Stomach (tissue), 9 donors: ENCODE results near the gene SYCN. TPM values are rescaled to one million over a fixed set of nuclear protein-coding genes. Genes with fewer than 3 reads are reported as not detected.

Experiments used
- DNase-seq, 2 donors: peaks; one replicate each; pipeline versions ENCODE4 v3.0.0 to v3.0.0-alpha.2; 2013 to 2019
- H3K27ac ChIP-seq, 5 donors: fragments of 200-600 bp in 4 of 5; sonication (generic) in 4 of 5; one replicate each; pipeline ENCODE4 v1.5.1; 2013 to 2019; ENCODE audit warnings: mild to moderate bottlenecking in 1 of 5, moderate library complexity in 1 of 5
- H3K27me3 ChIP-seq, 3 donors: fragments of 200-600 bp; sonication (generic); one replicate each; pipeline ENCODE4 v1.5.1; 2017 to 2019; ENCODE audit warnings: mixed run types in 1 of 3
- H3K36me3 ChIP-seq, 4 donors: fragments of 200-600 bp; sonication (generic); 1 replicate in 3 of 4; 2 replicates in 1 of 4; pipeline ENCODE4 v1.5.1; 2016 to 2019
- H3K4me1 ChIP-seq, 4 donors: fragments of 200-600 bp; sonication (generic); one replicate each; pipeline ENCODE4 v1.5.1; 2016 to 2019
- H3K4me3 ChIP-seq, 4 donors: fragments of 200-600 bp; sonication (generic) in 3 of 4; one replicate each; pipeline ENCODE4 v1.5.1; 2016 to 2019; ENCODE audit warnings: mild to moderate bottlenecking in 1 of 4
- H3K9me3 ChIP-seq, 4 donors: fragments of 200-600 bp; sonication (generic); one replicate each; pipeline ENCODE4 v1.5.1; 2016 to 2019
- CTCF ChIP-seq, 7 experiments: fragments of 450-650 bp in 4 of 7; fragments of 200-600 bp in 3 of 7; sonication (generic) in 3 of 7; IDR thresholded peaks; one replicate each; pipeline ENCODE4 v1.5.1; 2016 to 2019; ENCODE audit warnings: antibody characterized with exemption in 7 of 7, control low read depth in 2 of 7, mild to moderate bottlenecking in 1 of 7
- EP300 ChIP-seq: sonication (generic); formaldehyde crosslinking; IDR thresholded peaks from one replicate; pipeline ENCODE4 v1.6.1; 2017; ENCODE audit warnings: antibody characterized with exemption
- POLR2A ChIP-seq, 4 donors: fragments of 450-650 bp; IDR thresholded peaks; one replicate each; pipeline ENCODE4 v1.6.1; 2016; ENCODE audit warnings: antibody characterized with exemption in 4 of 4, control low read depth in 2 of 4, mild to moderate bottlenecking in 1 of 4, moderate library complexity in 1 of 4
- POLR2AphosphoS5 ChIP-seq, 3 donors: sonication (generic); formaldehyde crosslinking; IDR thresholded peaks; one replicate each; pipeline ENCODE4 v1.6.1; 2016; ENCODE audit warnings: antibody characterized with exemption in 3 of 3
- WGBS, 5 donors: extraction: QIAGEN DNeasy Blood & Tissue Kit in 3 of 5; methylation state at CpG; one replicate each; pipeline versions ENCODE4 v1.1.5 to v1.1.7; 2013 to 2018; 5-methylcytosine and 5-hydroxymethylcytosine counted together
- intact Hi-C: fragments of 100-400 bp; cut with DNase I; formaldehyde crosslinking; loops from one replicate; pipeline ENCODE4 v1.15.1; 2023; ENCODE audit warnings: low total_unique reads
- polyA plus RNA-seq, 3 donors: library from polyadenylated mRNA; stranded (reverse); fragments of 200-250 nt; gene quantifications; one replicate each; pipeline ENCODE4 v1.2.3, GENCODE V29; 2013
- total RNA-seq, 5 donors: library from RNA; depleted of rRNA; stranded (reverse); fragments of >200 nt; gene quantifications; one replicate each; pipeline versions ENCODE4 v1.1.0 to v1.2.3, GENCODE V29; 2014 to 2016
- donor health status: healthy with polysubstance abuse.
- donor health status: Bipolar disorder and iron deficiency.
- donor health status: healthy.

Gene SYCN
- total and polyA plus RNA-seq, 8 donors: 0.65 to 1.9 TPM; not detected in 6

- WGBS, 5 donors: 45 to 58% (median 52%) methylated on average over 12 to 17 of the region's 17 CpGs
- H3K27ac ChIP-seq: no peak overlapping the region
- intact Hi-C loops: no loop called here
These were observed 33.5 kb downstream of the SYCN start for GRCh38 chr19:39170386-39171231.

GRCh38 chr19:39169143-39169810 lies 34.8 kb downstream of the SYCN start:
- 87 to 94% (median 90%) methylated on average over 27 to 36 of the region's 36 CpGs for WGBS, 5 donors
- no peak overlapping the region for H3K4me3 ChIP-seq
- no peak for DNase-seq

More at GRCh38 chr19:39170386-39171231, 33.5 kb downstream of the SYCN start:
- Histone ChIP-seq H3K9me3 (no peaks in the 10 kb centered on the region), H3K36me3 (peaks cover 42 to 73% (median 65%) of the 10 kb centered on the region in 4 donors), H3K4me3 (peak overlapping the region in 1 of 4 donors; percentile 6), H3K4me1 (peaks cover 21 to 40% (median 36%) of the 10 kb centered on the region in 4 donors), H3K27me3 (no peaks in the 10 kb centered on the region)
- no peak for TF ChIP-seq CTCF (IDR thresholded peaks at IDR 0.05)
- no peak for TF ChIP-seq POLR2A (IDR thresholded peaks at IDR 0.05)
- TF ChIP-seq POLR2AphosphoS5 (IDR thresholded peaks at IDR 0.05): no peak
- TF ChIP-seq EP300: no peak
- DNase-seq: no peak

GRCh38 chr19:39168258-39169142 lies 35.6 kb downstream of the SYCN start:
- intact Hi-C loops: no loop called here
- 82 to 89% (median 87%) methylated on average over 20 to 23 of the region's 23 CpGs for WGBS, 5 donors
- peaks cover 28 to 52% (median 44%) of the 10 kb centered on the region in 4 donors for H3K36me3 ChIP-seq
- H3K9me3 ChIP-seq: no peaks in the 10 kb centered on the region
- H3K4me1 ChIP-seq: peaks cover 21 to 53% (median 39%) of the 10 kb centered on the region in 4 donors
- TF ChIP-seq POLR2AphosphoS5 (IDR thresholded peaks at IDR 0.05) (no peak), POLR2A (IDR thresholded peaks at IDR 0.05) (no peak), EP300 (no peak), CTCF (IDR thresholded peaks at IDR 0.05) (no peak)
- DNase-seq: no peak
- no peak overlapping the region for H3K4me3 ChIP-seq
- no peak overlapping the region for H3K27ac ChIP-seq
- H3K27me3 ChIP-seq: no peaks in the 10 kb centered on the region

More at GRCh38 chr19:39169143-39169810, 34.8 kb downstream of the SYCN start:
- no peak for TF ChIP-seq POLR2A (IDR thresholded peaks at IDR 0.05)
- TF ChIP-seq CTCF (IDR thresholded peaks at IDR 0.05): no peak
- TF ChIP-seq POLR2AphosphoS5 (IDR thresholded peaks at IDR 0.05): no peak
- TF ChIP-seq EP300: no peak
- Histone ChIP-seq H3K9me3 (no peaks in the 10 kb centered on the region), H3K27ac (peak overlapping the region in 1 of 5 donors; percentile 18), H3K4me1 (peaks cover 21 to 51% (median 38%) of the 10 kb centered on the region in 4 donors), H3K36me3 (peaks cover 31 to 60% (median 52%) of the 10 kb centered on the region in 4 donors), H3K27me3 (no peaks in the 10 kb centered on the region)
- intact Hi-C loops: no loop called here
